HEK293 (cell line): ENCODE data around the gene LIMCH1.

ENCODE experiments used
- RBAK ChIP-seq: fragments of 450-650 bp; formaldehyde crosslinking; IDR thresholded peaks from 2 replicates; pipeline ENCODE4 v1.5.1; 2016; ENCODE audit warnings: missing biosample characterization, missing genetic modification characterization
- TCF7L2 ChIP-seq: IDR thresholded peaks from 2 replicates; pipeline ENCODE4 v1.6.1; 2011; ENCODE audit warnings: low read depth, mild to moderate bottlenecking, inconsistent platforms, low read length, moderate library complexity, borderline replicate concordance
- ZBTB1 ChIP-seq: fragments of 450-650 bp; formaldehyde crosslinking; IDR thresholded peaks from 2 replicates; pipeline ENCODE4 v1.5.1; 2016; ENCODE audit warnings: missing biosample characterization, missing genetic modification characterization
- ZNF239 ChIP-seq: fragments of 450-650 bp; formaldehyde crosslinking; IDR thresholded peaks from 2 replicates; pipeline ENCODE4 v1.5.1; 2016; ENCODE audit warnings: missing biosample characterization, missing genetic modification characterization
- ZNF302 ChIP-seq: fragments of 450-650 bp; formaldehyde crosslinking; IDR thresholded peaks from 2 replicates; pipeline ENCODE4 v1.5.1; 2016; ENCODE audit warnings: missing biosample characterization, missing genetic modification characterization, low read depth
- ZNF510 ChIP-seq: fragments of 450-650 bp; formaldehyde crosslinking; IDR thresholded peaks from 2 replicates; pipeline ENCODE4 v1.5.1; 2018; ENCODE audit warnings: mild to moderate bottlenecking, missing genetic modification characterization, missing biosample characterization; ENCODE audit not compliant: insufficient replicate concordance
- ZNF561 ChIP-seq: fragments of 450-650 bp; IDR thresholded peaks from 2 replicates; pipeline ENCODE4 v1.5.1; 2018; ENCODE audit warnings: missing biosample characterization, missing genetic modification characterization, borderline replicate concordance
- ZNF571 ChIP-seq: fragments of 450-650 bp; formaldehyde crosslinking; IDR thresholded peaks from 2 replicates; pipeline ENCODE4 v1.5.0; 2017; ENCODE audit warnings: missing biosample characterization, missing genetic modification characterization
- ZNF658 ChIP-seq: fragments of 450-650 bp; formaldehyde crosslinking; IDR thresholded peaks from 2 replicates; pipeline ENCODE4; 2016; ENCODE audit warnings: missing biosample characterization, missing genetic modification characterization
- TF ChIP-seq, protein P1 (sequence below): fragments of 450-650 bp; formaldehyde crosslinking; IDR thresholded peaks from 2 replicates; pipeline ENCODE4 v1.5.1; 2016; ENCODE audit warnings: missing biosample characterization, missing genetic modification characterization
- TF ChIP-seq, protein P2 (sequence below): fragments of 450-650 bp; formaldehyde crosslinking; IDR thresholded peaks from 2 replicates; pipeline ENCODE4 v1.5.1; 2016; ENCODE audit warnings: missing biosample characterization, missing genetic modification characterization
- TF ChIP-seq, protein P3 (sequence below): fragments of 450-650 bp; formaldehyde crosslinking; IDR thresholded peaks from 2 replicates; pipeline ENCODE4 v1.5.1; 2016; ENCODE audit warnings: missing biosample characterization, missing genetic modification characterization

DNA sequence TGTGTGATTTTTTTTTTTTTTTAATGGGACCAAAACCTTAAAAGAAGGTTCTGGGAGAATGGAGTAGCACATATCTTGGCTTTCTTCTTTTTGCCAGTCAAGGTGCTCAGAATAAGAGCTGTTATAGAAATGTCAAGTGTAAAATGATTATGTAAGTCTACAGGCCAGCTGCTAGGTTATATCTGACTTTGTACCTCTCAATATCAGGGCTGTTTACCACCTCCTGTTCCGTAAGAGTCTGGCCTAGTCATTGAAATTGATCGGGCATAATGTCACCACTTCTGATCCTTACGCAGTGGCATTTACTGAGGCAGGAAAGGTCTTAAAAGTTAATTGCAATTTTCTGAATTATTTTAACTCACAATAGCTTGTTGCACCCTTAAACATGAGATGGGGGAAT is 41.1 kb downstream of the LIMCH1 start:
- TF ChIP-seq ZNF239 (tag by site-specific recombination) (no peak), ZNF561 (no peak), ZNF571 (no peak), ZNF510 (tag by site-specific recombination) (no peak), ZBTB1 (tag by site-specific recombination) (no peak), ZNF302 (no peak), ZNF658 (tag by site-specific recombination) (no peak), TCF7L2 (no peak), RBAK (tag by site-specific recombination) (no peak)
- TF ChIP-seq, protein P1, sequence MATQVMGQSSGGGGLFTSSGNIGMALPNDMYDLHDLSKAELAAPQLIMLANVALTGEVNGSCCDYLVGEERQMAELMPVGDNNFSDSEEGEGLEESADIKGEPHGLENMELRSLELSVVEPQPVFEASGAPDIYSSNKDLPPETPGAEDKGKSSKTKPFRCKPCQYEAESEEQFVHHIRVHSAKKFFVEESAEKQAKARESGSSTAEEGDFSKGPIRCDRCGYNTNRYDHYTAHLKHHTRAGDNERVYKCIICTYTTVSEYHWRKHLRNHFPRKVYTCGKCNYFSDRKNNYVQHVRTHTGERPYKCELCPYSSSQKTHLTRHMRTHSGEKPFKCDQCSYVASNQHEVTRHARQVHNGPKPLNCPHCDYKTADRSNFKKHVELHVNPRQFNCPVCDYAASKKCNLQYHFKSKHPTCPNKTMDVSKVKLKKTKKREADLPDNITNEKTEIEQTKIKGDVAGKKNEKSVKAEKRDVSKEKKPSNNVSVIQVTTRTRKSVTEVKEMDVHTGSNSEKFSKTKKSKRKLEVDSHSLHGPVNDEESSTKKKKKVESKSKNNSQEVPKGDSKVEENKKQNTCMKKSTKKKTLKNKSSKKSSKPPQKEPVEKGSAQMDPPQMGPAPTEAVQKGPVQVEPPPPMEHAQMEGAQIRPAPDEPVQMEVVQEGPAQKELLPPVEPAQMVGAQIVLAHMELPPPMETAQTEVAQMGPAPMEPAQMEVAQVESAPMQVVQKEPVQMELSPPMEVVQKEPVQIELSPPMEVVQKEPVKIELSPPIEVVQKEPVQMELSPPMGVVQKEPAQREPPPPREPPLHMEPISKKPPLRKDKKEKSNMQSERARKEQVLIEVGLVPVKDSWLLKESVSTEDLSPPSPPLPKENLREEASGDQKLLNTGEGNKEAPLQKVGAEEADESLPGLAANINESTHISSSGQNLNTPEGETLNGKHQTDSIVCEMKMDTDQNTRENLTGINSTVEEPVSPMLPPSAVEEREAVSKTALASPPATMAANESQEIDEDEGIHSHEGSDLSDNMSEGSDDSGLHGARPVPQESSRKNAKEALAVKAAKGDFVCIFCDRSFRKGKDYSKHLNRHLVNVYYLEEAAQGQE (tag by site-specific recombination) = no peak
- TF ChIP-seq, protein P2, sequence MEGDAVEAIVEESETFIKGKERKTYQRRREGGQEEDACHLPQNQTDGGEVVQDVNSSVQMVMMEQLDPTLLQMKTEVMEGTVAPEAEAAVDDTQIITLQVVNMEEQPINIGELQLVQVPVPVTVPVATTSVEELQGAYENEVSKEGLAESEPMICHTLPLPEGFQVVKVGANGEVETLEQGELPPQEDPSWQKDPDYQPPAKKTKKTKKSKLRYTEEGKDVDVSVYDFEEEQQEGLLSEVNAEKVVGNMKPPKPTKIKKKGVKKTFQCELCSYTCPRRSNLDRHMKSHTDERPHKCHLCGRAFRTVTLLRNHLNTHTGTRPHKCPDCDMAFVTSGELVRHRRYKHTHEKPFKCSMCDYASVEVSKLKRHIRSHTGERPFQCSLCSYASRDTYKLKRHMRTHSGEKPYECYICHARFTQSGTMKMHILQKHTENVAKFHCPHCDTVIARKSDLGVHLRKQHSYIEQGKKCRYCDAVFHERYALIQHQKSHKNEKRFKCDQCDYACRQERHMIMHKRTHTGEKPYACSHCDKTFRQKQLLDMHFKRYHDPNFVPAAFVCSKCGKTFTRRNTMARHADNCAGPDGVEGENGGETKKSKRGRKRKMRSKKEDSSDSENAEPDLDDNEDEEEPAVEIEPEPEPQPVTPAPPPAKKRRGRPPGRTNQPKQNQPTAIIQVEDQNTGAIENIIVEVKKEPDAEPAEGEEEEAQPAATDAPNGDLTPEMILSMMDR (tag by site-specific recombination) = no peak
- TF ChIP-seq, protein P3, sequence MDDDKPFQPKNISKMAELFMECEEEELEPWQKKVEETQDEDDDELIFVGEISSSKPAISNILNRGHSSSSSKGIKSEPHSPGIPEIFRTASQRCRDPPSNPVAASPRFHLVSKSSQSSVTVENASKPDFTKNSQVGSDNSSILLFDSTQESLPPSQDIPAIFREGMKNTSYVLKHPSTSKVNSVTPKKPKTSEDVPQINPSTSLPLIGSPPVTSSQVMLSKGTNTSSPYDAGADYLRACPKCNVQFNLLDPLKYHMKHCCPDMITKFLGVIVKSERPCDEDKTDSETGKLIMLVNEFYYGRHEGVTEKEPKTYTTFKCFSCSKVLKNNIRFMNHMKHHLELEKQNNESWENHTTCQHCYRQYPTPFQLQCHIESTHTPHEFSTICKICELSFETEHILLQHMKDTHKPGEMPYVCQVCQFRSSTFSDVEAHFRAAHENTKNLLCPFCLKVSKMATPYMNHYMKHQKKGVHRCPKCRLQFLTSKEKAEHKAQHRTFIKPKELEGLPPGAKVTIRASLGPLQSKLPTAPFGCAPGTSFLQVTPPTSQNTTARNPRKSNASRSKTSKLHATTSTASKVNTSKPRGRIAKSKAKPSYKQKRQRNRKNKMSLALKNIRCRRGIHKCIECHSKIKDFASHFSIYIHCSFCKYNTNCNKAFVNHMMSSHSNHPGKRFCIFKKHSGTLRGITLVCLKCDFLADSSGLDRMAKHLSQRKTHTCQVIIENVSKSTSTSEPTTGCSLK = no peak
